Measurements from ENCODE around the gene P2RX4.
"Not testable (repeated sequence)": the region's sequence is repeated elsewhere in the genome, so short reads cannot be mapped to it uniquely, and the experiment has no call there.

Gene P2RX4

GRCh38 chr12:121203482-121203881 is 6.4 kb upstream of the P2RX4 start:
- DNase-seq (ENCODE audit: low spot score): no peak
- no peak for TF ChIP-seq CTCF (IDR thresholded peaks at IDR 0.05; ENCODE audit: extremely low read depth, missing control alignments)

- TF ChIP-seq CTCF (IDR thresholded peaks at IDR 0.05; ENCODE audit: extremely low read depth, missing control alignments): no peak
- no peak for DNase-seq (ENCODE audit: low spot score)
Observed at GRCh38 chr12:121205491-121205890, 4.4 kb upstream of the P2RX4 start.

- DNase-seq (ENCODE audit: low spot score): not testable (repeated sequence)
Observed at GRCh38 chr12:121208571-121208970, 1.4 kb upstream of the P2RX4 start.

GRCh38 chr12:121209221-121209620 is 708 bp upstream of the P2RX4 start:
- TF ChIP-seq CTCF (IDR thresholded peaks at IDR 0.05; ENCODE audit: extremely low read depth, missing control alignments): no peak
- DNase-seq (ENCODE audit: low spot score): no peak

- no peak for DNase-seq (ENCODE audit: low spot score)
- no peak for TF ChIP-seq CTCF (IDR thresholded peaks at IDR 0.05; ENCODE audit: extremely low read depth, missing control alignments)
Observed at GRCh38 chr12:121212875-121213274, 2.9 kb downstream of the P2RX4 start.

GRCh38 chr12:121214166-121214777 is 4.3 kb downstream of the P2RX4 start:
- TF ChIP-seq CTCF (IDR thresholded peaks at IDR 0.05; ENCODE audit: extremely low read depth, missing control alignments): no peak
- no peak for DNase-seq (ENCODE audit: low spot score)

GRCh38 chr12:121214855-121215745 is 5.2 kb downstream of the P2RX4 start:
- DNase-seq (ENCODE audit: low spot score): no peak

More at GRCh38 chr12:121214855-121215745, 5.2 kb downstream of the P2RX4 start:
- no peak for TF ChIP-seq CTCF (IDR thresholded peaks at IDR 0.05; ENCODE audit: extremely low read depth, missing control alignments)
